K562 (cell line): Measurements from ENCODE around the gene LMNA. TPM values are rescaled to one million over a fixed set of nuclear protein-coding genes. Genes with fewer than 3 reads are reported as not detected.

Experiments used
- FOSL1 ChIP-seq: fragments of 200-800 bp; sonication (Bioruptor generic); conservative IDR thresholded peaks from 2 replicates; pipeline ENCODE4 v1.6.1; 2016; ENCODE audit warnings: missing genetic modification characterization, missing compliant biosample characterization
- MXI1 ChIP-seq: IDR thresholded peaks from 2 replicates; pipeline ENCODE4 v1.6.1; 2011; ENCODE audit warnings: low read depth, mild to moderate bottlenecking, improper control_type of control experiment, low read length
- NR2C2 ChIP-seq, 2 experiments: fragments of 200-800 bp in 1 of 2; sonication (Bioruptor generic) in 1 of 2; sonication (generic) in 1 of 2; formaldehyde crosslinking in 1 of 2; IDR thresholded peaks; 2 replicates each; pipeline versions ENCODE4 v1.6.1 to v1.8.0; 2016 to 2022; ENCODE audit warnings: mild to moderate bottlenecking in 1 of 2, missing compliant biosample characterization in 1 of 2, missing genetic modification characterization in 1 of 2, missing genetic modification reagents in 1 of 2
- NUFIP1 ChIP-seq: fragments of 450-650 bp; IDR thresholded peaks from 2 replicates; pipeline ENCODE4 v1.6.1; 2018; ENCODE audit not compliant: partially characterized antibody
- PBX2 ChIP-seq, 2 experiments: IDR thresholded peaks in 1 of 2; conservative IDR thresholded peaks in 1 of 2; 2 replicates each; pipeline ENCODE4 v1.6.1; 2016; ENCODE audit warnings: low read depth in 2 of 2, mild to moderate bottlenecking in 1 of 2, missing compliant biosample characterization in 1 of 2, missing genetic modification characterization in 1 of 2, moderate library complexity in 1 of 2
- PRDM10 ChIP-seq: fragments of 450-650 bp; IDR thresholded peaks from 2 replicates; pipeline ENCODE4 v1.6.1; 2018; ENCODE audit not compliant: partially characterized antibody
- SOX6 ChIP-seq: fragments of 450-650 bp; IDR thresholded peaks from 2 replicates; pipeline ENCODE4 v1.6.1; 2014; ENCODE audit warnings: mild to moderate bottlenecking
- TAF15 ChIP-seq: fragments of 200-400 bp; formaldehyde crosslinking; IDR thresholded peaks from 2 replicates; pipeline ENCODE4 v1.6.1; 2017; ENCODE audit warnings: mild to moderate bottlenecking, low read depth, low read length, moderate library complexity
- ZBTB7A ChIP-seq: IDR thresholded peaks from 2 replicates; pipeline ENCODE4 v1.6.1; 2011; ENCODE audit warnings: low read depth, mild to moderate bottlenecking, low read length, moderate library complexity, borderline replicate concordance; ENCODE audit not compliant: control insufficient read depth
- ZNF583 ChIP-seq: fragments of 250-450 bp; sonication (Bioruptor Pico); IDR thresholded peaks from 2 replicates; pipeline ENCODE4 v1.4.0; 2020
- ZNF766 ChIP-seq: fragments of 200-800 bp; sonication (Bioruptor generic); conservative IDR thresholded peaks from 2 replicates; pipeline ENCODE4 v1.6.1; 2016; ENCODE audit warnings: missing genetic modification characterization, missing compliant biosample characterization
- polyA plus RNA-seq, 8 experiments: library from polyadenylated mRNA; depleted of rRNA in 4 of 8; stranded (reverse) in 5 of 8; unstranded in 3 of 8; fragments of >200 nt; fragmentation: Nextera tagmentation in 2 of 8; fragmentation: Illumina TruSeq in 1 of 8; extraction: Ambion mirVana in 2 of 8; extraction: Trizol in 1 of 8; gene quantifications; 2 replicates each; pipeline versions ENCODE4 v1.2.1 to v1.2.3, GENCODE V29; 2011 to 2014; ENCODE audit warnings: inconsistent platforms in 1 of 8, missing spikeins in 1 of 8
- total RNA-seq, 7 experiments: library from RNA; depleted of rRNA in 6 of 7; stranded (reverse); fragments of >200 nt in 6 of 7; fragmentation: Illumina TruSeq in 2 of 7; extraction: Trizol in 2 of 7; gene quantifications; 2 replicates each; pipeline versions ENCODE4 v1.2.1 to v1.2.3, GENCODE V29; 2011 to 2021; ENCODE audit warnings: low replicate concordance in 1 of 7
- TF ChIP-seq, protein P1 (sequence below): fragments of 250-450 bp; sonication (Bioruptor Pico); IDR thresholded peaks from 2 replicates; pipeline ENCODE4 v1.5.0; 2021; ENCODE audit warnings: mild to moderate bottlenecking, borderline replicate concordance

LMNA gene
- total and polyA plus RNA-seq, 9 of the 15 experiments (the other 6 are each of a cell fraction or from before 2014, with no cell fraction given), result 1.00 to 347 (median 88.2) TPM

- peak; percentile 22 for TF ChIP-seq PRDM10
- no peak for TF ChIP-seq SOX6
- TF ChIP-seq TAF15, result no peak
- TF ChIP-seq ZNF766 (CRISPR knock-in tag), result 0 out of 2 replicates have a peak, but pooled peaks have one; percentile 2
- TF ChIP-seq ZBTB7A, result peak; percentile 61; the same call in 1 of the 2 replicates
- no peak for TF ChIP-seq PBX2 (CRISPR knock-in tag; IDR thresholded peaks at IDR 0.05; ENCODE audit: low read depth)
- no peak for TF ChIP-seq PBX2 (tag; conservative IDR thresholded peaks at IDR 0.05; ENCODE audit: low read depth)
- no peak for TF ChIP-seq NUFIP1
- TF ChIP-seq ZNF583 (CRISPR knock-in tag), result no peak
- TF ChIP-seq, protein P1, sequence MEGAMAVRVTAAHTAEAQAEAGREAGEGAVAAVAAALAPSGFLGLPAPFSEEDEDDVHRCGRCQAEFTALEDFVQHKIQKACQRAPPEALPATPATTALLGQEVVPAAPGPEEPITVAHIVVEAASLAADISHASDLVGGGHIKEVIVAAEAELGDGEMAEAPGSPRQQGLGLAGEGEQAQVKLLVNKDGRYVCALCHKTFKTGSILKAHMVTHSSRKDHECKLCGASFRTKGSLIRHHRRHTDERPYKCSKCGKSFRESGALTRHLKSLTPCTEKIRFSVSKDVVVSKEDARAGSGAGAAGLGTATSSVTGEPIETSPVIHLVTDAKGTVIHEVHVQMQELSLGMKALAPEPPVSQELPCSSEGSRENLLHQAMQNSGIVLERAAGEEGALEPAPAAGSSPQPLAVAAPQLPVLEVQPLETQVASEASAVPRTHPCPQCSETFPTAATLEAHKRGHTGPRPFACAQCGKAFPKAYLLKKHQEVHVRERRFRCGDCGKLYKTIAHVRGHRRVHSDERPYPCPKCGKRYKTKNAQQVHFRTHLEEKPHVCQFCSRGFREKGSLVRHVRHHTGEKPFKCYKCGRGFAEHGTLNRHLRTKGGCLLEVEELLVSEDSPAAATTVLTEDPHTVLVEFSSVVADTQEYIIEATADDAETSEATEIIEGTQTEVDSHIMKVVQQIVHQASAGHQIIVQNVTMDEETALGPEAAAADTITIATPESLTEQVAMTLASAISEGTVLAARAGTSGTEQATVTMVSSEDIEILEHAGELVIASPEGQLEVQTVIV (CRISPR knock-in tag), result 0 out of 2 replicates have a peak, but pooled peaks have one; percentile 14
- TF ChIP-seq NR2C2 (CRISPR knock-in tag; IDR thresholded peaks at IDR 0.05), result no peak
- TF ChIP-seq NR2C2 (tag; IDR thresholded peaks at IDR 0.05), result peak; percentile 42
- 0 out of 2 replicates have a peak, but pooled peaks have one; percentile 1 for TF ChIP-seq FOSL1 (tag)
- TF ChIP-seq MXI1, result no peak
- TF ChIP-seq, all 486 proteins: peak for 15
Measured at GRCh38 chr1:156104861-156105832, 9.4 kb upstream of the LMNA start (continued).
